GM12872 (cell line): ENCODE measurements around the gene ADAMTS15.

Experiments
- CTCF ChIP-seq: IDR thresholded peaks from 3 replicates; pipeline ENCODE4 v1.5.1; 2011; ENCODE audit warnings: low read depth, mild to moderate bottlenecking, low read length, moderate library complexity; ENCODE audit not compliant: insufficient read depth

Gene ADAMTS15

GRCh38 chr11:130431331-130431773 lies 17.1 kb upstream of the ADAMTS15 start:
- TF ChIP-seq CTCF = peak; percentile 81

GRCh38 chr11:130431801-130432200 lies 16.6 kb upstream of the ADAMTS15 start:
- no peak for TF ChIP-seq CTCF

GRCh38 chr11:130433357-130433756 lies 15.1 kb upstream of the ADAMTS15 start:
- no peak for TF ChIP-seq CTCF

GRCh38 chr11:130434521-130435223 lies 13.8 kb upstream of the ADAMTS15 start:
- TF ChIP-seq CTCF = peak; percentile 90

- TF ChIP-seq CTCF = no peak
These were observed 12.8 kb upstream of the ADAMTS15 start for GRCh38 chr11:130435671-130436070.

GRCh38 chr11:130436171-130436570 lies 12.3 kb upstream of the ADAMTS15 start:
- no peak for TF ChIP-seq CTCF

GRCh38 chr11:130437848-130438247 lies 10.6 kb upstream of the ADAMTS15 start:
- no peak for TF ChIP-seq CTCF

- no peak for TF ChIP-seq CTCF
These were observed 9.3 kb upstream of the ADAMTS15 start for GRCh38 chr11:130439160-130439519.
